ENCODE data around the gene KLHDC10. TPM values are rescaled to one million over a fixed set of nuclear protein-coding genes. Genes with fewer than 3 reads are reported as not detected.

The KLHDC10 gene
- total RNA-seq, 1 donor from 2014 or later: 13.5 TPM

DNA sequence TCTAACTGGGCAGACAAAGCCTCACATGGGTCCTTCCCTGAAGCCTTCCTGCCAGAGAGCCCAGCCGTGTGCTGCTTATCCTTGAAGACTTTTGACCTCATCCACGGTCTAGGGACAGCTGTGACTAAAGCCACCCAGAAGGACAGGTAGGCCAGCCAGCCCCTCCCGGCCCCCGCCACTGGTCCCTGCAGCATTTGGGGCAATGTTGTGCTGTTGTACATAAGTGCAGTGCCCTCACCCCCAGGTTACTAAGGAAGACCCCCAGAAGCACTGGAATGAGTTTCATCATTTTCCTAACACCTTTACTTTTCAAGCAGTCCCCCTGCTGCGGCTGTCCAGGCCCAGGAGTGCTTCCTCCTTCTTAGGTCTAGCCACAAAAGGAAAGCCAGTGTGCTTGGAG, 91.9 kb downstream of the KLHDC10 start:
- no peaks in the 10 kb centered on the region for H3K4me1 ChIP-seq
- DNase-seq (ENCODE audit: extremely low spot score in 2 of 2): no peak
- H3K27ac ChIP-seq: no peak overlapping the region
- no peak for TF ChIP-seq POLR2A (IDR thresholded peaks at IDR 0.05)
- TF ChIP-seq, protein P1, sequence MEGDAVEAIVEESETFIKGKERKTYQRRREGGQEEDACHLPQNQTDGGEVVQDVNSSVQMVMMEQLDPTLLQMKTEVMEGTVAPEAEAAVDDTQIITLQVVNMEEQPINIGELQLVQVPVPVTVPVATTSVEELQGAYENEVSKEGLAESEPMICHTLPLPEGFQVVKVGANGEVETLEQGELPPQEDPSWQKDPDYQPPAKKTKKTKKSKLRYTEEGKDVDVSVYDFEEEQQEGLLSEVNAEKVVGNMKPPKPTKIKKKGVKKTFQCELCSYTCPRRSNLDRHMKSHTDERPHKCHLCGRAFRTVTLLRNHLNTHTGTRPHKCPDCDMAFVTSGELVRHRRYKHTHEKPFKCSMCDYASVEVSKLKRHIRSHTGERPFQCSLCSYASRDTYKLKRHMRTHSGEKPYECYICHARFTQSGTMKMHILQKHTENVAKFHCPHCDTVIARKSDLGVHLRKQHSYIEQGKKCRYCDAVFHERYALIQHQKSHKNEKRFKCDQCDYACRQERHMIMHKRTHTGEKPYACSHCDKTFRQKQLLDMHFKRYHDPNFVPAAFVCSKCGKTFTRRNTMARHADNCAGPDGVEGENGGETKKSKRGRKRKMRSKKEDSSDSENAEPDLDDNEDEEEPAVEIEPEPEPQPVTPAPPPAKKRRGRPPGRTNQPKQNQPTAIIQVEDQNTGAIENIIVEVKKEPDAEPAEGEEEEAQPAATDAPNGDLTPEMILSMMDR (IDR thresholded peaks at IDR 0.05): no peak
- no peak for TF ChIP-seq POLR2AphosphoS5 (IDR thresholded peaks at IDR 0.05; ENCODE audit: insufficient read depth in 1 of 2, low read depth in 1 of 2)
- intact Hi-C loops (cut with DNase I): no loop called here
- no peak overlapping the region for H3K4me3 ChIP-seq
- H3K27me3 ChIP-seq: no peaks in the 10 kb centered on the region
- no peaks in the 10 kb centered on the region for H3K9me3 ChIP-seq
- peaks cover 0 to 39% of the 10 kb centered on the region in 2 donors for H3K36me3 ChIP-seq

DNA sequence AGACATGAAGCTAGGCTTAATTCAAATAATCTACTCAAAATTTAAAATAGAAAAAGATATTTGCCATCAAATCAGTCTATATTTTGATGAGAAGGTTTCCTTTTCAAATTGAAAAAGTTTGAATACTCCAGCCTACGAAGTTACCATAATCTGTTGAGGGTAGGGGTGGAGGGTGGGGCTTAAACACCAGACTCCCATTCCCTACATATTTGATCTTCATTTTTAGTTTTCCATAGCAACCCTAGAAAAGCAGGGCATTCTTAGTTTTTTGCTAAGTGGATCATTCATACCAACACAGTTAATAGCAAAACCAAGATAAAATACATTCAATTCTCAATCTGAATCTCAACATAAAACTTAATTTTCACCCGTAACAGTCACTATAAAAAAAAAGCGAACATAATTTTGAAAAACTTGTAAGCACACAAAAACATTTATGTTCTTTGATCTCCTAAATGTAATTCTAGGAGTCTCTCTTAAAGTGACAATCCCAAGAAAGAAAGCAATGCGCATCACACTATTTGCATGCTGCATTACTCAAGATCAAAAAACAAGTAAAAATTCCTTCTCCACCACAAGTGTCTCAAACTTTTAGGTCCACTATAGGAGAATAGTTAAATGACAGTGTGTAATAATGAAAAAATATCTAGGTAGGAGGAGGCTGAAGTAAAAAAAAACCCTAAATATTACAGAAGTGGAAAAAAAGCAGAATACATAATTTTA, 104.1 kb downstream of the KLHDC10 start:
- H3K36me3 ChIP-seq: peaks cover 0 to 47% of the 10 kb centered on the region in 2 donors
- DNase-seq (ENCODE audit: extremely low spot score in 2 of 2): no peak
- H3K9me3 ChIP-seq: no peaks in the 10 kb centered on the region
- H3K4me1 ChIP-seq: no peaks in the 10 kb centered on the region
- H3K27me3 ChIP-seq: no peaks in the 10 kb centered on the region
- intact Hi-C loops (cut with DNase I): no loop called here
- TF ChIP-seq, protein P1 (IDR thresholded peaks at IDR 0.05): no peak
- TF ChIP-seq POLR2A (IDR thresholded peaks at IDR 0.05) (no peak), POLR2AphosphoS5 (IDR thresholded peaks at IDR 0.05; ENCODE audit: insufficient read depth in 1 of 2, low read depth in 1 of 2) (no peak)
- no peak overlapping the region for H3K4me3 ChIP-seq
- H3K27ac ChIP-seq: no peak overlapping the region

DNA sequence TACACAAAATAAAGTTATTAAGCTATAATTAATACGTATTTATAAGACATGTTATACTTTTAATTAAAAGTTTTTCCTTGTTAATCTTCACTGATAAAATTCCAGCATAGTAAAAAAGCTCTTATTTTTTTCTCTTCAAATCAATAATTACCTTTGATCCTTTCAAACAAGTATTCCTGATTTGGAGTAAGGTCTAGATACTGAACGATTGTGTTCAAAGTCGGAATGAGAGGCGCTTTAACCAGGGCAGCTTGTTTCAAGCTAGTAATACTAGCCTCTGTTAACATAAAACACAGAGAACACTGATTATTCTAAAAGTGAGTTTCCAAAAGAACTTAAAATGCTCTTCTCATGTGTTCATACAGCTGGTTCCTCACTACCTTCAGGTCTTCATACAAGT, 107.9 kb downstream of the KLHDC10 start:
- DNase-seq (ENCODE audit: extremely low spot score in 2 of 2): no peak
- Histone ChIP-seq H3K9me3 (no peaks in the 10 kb centered on the region), H3K27ac (no peak overlapping the region), H3K36me3 (peaks cover 0 to 48% of the 10 kb centered on the region in 2 donors), H3K4me1 (no peaks in the 10 kb centered on the region), H3K27me3 (no peaks in the 10 kb centered on the region), H3K4me3 (no peak overlapping the region)
- TF ChIP-seq POLR2AphosphoS5 (IDR thresholded peaks at IDR 0.05; ENCODE audit: insufficient read depth in 1 of 2, low read depth in 1 of 2): no peak
- TF ChIP-seq POLR2A (IDR thresholded peaks at IDR 0.05): no peak
- TF ChIP-seq, protein P1 (IDR thresholded peaks at IDR 0.05): no peak
- intact Hi-C loops (cut with DNase I): no loop called here

DNA sequence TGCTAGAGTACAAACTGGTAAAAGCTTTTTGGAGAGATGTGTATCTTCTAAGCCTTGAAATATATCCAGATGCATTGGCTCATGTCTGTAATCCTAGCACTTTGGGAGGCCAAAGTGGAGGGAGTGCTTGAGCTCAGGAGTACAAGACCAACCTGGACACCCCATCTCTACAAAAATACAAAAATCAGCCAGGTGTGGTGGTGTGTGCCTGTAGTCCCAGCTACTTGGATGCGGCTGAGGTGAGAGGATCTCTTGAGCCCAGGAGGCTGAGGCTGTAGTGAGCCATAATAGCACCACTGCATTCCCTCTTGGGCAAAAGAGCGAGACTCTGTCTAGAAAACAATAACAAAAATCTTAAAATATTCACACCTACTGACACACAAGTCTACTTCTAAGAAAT, 109.3 kb downstream of the KLHDC10 start:
- no peaks in the 10 kb centered on the region for H3K27me3 ChIP-seq
- H3K36me3 ChIP-seq: peaks cover 0 to 52% of the 10 kb centered on the region in 2 donors
- H3K9me3 ChIP-seq: no peaks in the 10 kb centered on the region
- DNase-seq (ENCODE audit: extremely low spot score in 2 of 2): no peak
- TF ChIP-seq POLR2A (IDR thresholded peaks at IDR 0.05) (no peak), POLR2AphosphoS5 (IDR thresholded peaks at IDR 0.05; ENCODE audit: insufficient read depth in 1 of 2, low read depth in 1 of 2) (no peak)
- TF ChIP-seq, protein P1 (IDR thresholded peaks at IDR 0.05): no peak
- H3K27ac ChIP-seq: no peak overlapping the region
- no peak overlapping the region for H3K4me3 ChIP-seq
- intact Hi-C loops (cut with DNase I): no loop called here
- no peaks in the 10 kb centered on the region for H3K4me1 ChIP-seq

DNA sequence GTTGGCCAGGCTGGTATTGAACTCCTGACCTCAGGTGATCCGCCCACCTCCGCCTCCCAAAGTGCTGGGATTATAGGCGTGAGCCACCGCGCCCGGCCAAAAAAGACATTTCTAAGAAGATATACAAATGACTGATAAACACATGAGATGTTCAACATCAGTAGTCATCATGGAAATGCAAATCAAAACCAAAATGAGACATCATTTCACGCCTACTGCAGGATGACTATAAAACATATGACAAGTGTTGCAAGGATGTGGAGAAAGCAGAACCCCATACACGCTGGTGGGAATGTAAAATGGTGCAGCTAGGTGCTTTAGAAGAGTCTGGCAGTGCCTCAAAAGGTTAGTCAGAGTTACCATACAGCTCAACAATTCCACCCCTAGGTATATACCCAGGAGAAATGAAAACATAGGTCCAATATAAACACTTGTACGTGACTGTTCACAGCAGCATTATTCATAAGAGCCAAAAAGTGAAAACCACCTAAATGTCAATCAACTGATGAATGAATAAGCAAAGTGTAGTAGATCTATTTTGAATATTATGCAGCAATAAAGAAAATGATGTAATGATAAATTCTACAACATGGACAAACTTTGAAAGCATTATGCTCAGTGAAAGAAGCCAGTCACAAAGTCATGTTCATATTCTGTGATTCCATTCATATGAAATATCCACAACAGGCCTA, 110.4 kb downstream of the KLHDC10 start:
- no peak for DNase-seq (ENCODE audit: extremely low spot score in 2 of 2)
- H3K4me3 ChIP-seq: no peak overlapping the region
- H3K27ac ChIP-seq: no peak overlapping the region
- H3K27me3 ChIP-seq: no peaks in the 10 kb centered on the region
- peaks cover 0 to 43% of the 10 kb centered on the region in 2 donors for H3K36me3 ChIP-seq
- intact Hi-C loops (cut with DNase I): no loop called here
- H3K4me1 ChIP-seq: no peaks in the 10 kb centered on the region
- TF ChIP-seq, protein P1 (IDR thresholded peaks at IDR 0.05): no peak
- TF ChIP-seq POLR2AphosphoS5 (IDR thresholded peaks at IDR 0.05; ENCODE audit: insufficient read depth in 1 of 2, low read depth in 1 of 2) (no peak), POLR2A (IDR thresholded peaks at IDR 0.05) (no peak)
- H3K9me3 ChIP-seq: no peaks in the 10 kb centered on the region

Measured in vagina (tissue), 2 donors.